Subcutaneous adipose tissue (tissue), 4 donors: Measurements from ENCODE around the gene FANK1. TPM values are rescaled to one million over a fixed set of nuclear protein-coding genes. Genes with fewer than 3 reads are reported as not detected.

Experiments used
- total RNA-seq, 4 donors: library from RNA; depleted of rRNA; stranded (reverse); fragments of >200 nt; gene quantifications; one replicate each; pipeline ENCODE4 v1.1.0, GENCODE V29; 2016
- TF ChIP-seq, protein P1 (sequence below): fragments of 450-650 bp; IDR thresholded peaks from one replicate; pipeline ENCODE4 v1.5.1; 2016; ENCODE audit warnings: low read depth, mild to moderate bottlenecking, control low read depth, antibody characterized with exemption, moderate library complexity

FANK1 gene
- total RNA-seq, 4 donors from 2014 or later, result 0.44 to 4.6 (median 2.2) TPM

- TF ChIP-seq, protein P1, sequence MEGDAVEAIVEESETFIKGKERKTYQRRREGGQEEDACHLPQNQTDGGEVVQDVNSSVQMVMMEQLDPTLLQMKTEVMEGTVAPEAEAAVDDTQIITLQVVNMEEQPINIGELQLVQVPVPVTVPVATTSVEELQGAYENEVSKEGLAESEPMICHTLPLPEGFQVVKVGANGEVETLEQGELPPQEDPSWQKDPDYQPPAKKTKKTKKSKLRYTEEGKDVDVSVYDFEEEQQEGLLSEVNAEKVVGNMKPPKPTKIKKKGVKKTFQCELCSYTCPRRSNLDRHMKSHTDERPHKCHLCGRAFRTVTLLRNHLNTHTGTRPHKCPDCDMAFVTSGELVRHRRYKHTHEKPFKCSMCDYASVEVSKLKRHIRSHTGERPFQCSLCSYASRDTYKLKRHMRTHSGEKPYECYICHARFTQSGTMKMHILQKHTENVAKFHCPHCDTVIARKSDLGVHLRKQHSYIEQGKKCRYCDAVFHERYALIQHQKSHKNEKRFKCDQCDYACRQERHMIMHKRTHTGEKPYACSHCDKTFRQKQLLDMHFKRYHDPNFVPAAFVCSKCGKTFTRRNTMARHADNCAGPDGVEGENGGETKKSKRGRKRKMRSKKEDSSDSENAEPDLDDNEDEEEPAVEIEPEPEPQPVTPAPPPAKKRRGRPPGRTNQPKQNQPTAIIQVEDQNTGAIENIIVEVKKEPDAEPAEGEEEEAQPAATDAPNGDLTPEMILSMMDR, result no peak
Measured at GRCh38 chr10:125992254-125992653, 95.9 kb downstream of the FANK1 start.

- TF ChIP-seq, protein P1, result no peak
Measured at GRCh38 chr10:125994601-125995000, 98.2 kb downstream of the FANK1 start.

GRCh38 chr10:125995726-125996304 lies 99.5 kb downstream of the FANK1 start:
- TF ChIP-seq, protein P1, result no peak

- TF ChIP-seq, protein P1, result no peak
Measured at GRCh38 chr10:125997586-125997985, 101.2 kb downstream of the FANK1 start.

DNA sequence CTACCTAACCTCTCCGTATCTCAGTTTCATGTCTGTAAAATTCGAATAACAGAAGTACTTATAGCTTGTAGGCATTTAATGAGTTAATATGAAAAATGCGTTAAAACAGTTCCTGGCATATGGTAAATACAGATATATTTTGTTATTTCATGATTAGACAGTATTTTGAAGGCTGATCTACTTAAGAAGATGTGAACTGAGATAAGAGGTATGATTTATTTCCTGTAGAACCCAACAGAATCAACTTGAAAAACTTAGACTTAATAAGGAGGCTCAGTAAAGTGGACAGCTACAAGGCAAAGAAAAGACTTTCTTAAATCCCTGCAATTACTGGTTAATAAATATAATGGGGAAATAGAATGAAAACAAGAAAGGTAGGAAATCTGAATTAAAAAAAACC lies 103.3 kb downstream of the FANK1 start:
- TF ChIP-seq, protein P1, result no peak

DNA sequence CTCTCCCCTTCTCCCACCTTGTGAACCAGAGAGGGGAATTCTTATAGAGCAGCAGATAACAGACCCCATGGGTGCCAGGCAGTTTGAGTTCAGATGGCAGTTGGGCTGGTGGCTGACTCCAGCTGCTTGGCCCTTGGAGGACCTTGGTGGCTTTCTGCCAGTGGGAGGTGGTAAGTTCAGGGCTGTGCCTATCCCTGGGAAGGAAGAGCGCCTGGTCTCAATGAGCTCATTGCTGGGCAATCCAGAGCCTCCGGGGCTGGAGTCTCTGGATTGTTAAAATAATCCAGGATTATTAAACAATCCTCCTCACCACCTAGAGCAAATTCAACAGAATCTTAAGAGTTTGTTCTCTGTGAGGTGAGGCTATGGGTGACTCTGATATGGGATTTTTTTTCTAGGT lies 105.2 kb downstream of the FANK1 start:
- TF ChIP-seq, protein P1, result no peak

- TF ChIP-seq, protein P1, result no peak
Measured at GRCh38 chr10:126004752-126005151, 108.4 kb downstream of the FANK1 start.
